Astrocyte of the spinal cord (primary cell): ENCODE results near the gene PRKCA.
A peak's percentile ranks its signal among the peaks of the same experiment; 100 is the strongest.
"Not testable (repeated sequence)": the region's sequence is repeated elsewhere in the genome, so short reads cannot be mapped to it uniquely, and the experiment has no call there.

Experiments
- DNase-seq: peaks from one replicate; pipeline ENCODE4 v3.0.0; 2011; ENCODE audit warnings: low read depth, low spot score
- H3K4me3 ChIP-seq: 2 replicates; pipeline ENCODE4 v1.5.1; 2011; ENCODE audit warnings: low read depth, mild to moderate bottlenecking, low read length, moderate library complexity
- in situ Hi-C: cut with HindIII; loops from 2 replicates; pipeline ENCODE4 v1.10.0; 2017; ENCODE audit warnings: low sequenced_read_pairs
- TF ChIP-seq, protein P1 (sequence below): IDR thresholded peaks from 2 replicates; pipeline ENCODE4 v1.5.1; 2012; ENCODE audit warnings: low read depth, mild to moderate bottlenecking, low read length, inconsistent platforms

Gene PRKCA

GRCh38 chr17:66317629-66318028 is 15.2 kb downstream of the PRKCA start:
- in situ Hi-C loops, result no loop called here
- no peak overlapping the region for H3K4me3 ChIP-seq
- DNase-seq, result peak; percentile 29
- TF ChIP-seq, protein P1, sequence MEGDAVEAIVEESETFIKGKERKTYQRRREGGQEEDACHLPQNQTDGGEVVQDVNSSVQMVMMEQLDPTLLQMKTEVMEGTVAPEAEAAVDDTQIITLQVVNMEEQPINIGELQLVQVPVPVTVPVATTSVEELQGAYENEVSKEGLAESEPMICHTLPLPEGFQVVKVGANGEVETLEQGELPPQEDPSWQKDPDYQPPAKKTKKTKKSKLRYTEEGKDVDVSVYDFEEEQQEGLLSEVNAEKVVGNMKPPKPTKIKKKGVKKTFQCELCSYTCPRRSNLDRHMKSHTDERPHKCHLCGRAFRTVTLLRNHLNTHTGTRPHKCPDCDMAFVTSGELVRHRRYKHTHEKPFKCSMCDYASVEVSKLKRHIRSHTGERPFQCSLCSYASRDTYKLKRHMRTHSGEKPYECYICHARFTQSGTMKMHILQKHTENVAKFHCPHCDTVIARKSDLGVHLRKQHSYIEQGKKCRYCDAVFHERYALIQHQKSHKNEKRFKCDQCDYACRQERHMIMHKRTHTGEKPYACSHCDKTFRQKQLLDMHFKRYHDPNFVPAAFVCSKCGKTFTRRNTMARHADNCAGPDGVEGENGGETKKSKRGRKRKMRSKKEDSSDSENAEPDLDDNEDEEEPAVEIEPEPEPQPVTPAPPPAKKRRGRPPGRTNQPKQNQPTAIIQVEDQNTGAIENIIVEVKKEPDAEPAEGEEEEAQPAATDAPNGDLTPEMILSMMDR, result no peak

DNA sequence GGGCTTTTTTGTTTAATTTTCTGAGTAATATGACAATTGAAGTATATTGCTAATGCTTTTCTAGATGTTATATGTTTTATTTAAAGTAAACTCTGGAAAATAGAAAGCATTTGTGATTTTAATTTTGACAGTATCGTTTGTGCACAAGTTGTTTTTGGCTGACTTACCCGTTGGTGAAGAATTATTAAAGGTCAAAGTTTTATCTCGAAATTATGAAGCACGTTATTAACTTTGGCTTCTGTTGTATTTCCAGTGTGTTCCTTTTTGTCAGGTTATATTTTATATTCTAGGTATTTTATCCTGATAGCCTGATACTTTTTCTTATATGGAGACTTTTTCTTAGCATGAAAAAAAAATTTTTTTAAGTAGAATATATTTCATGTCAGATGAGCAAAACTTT is 16.8 kb downstream of the PRKCA start:
- in situ Hi-C loops, result no loop called here
- TF ChIP-seq, protein P1, result no peak
- no peak overlapping the region for H3K4me3 ChIP-seq
- no peak for DNase-seq

DNA sequence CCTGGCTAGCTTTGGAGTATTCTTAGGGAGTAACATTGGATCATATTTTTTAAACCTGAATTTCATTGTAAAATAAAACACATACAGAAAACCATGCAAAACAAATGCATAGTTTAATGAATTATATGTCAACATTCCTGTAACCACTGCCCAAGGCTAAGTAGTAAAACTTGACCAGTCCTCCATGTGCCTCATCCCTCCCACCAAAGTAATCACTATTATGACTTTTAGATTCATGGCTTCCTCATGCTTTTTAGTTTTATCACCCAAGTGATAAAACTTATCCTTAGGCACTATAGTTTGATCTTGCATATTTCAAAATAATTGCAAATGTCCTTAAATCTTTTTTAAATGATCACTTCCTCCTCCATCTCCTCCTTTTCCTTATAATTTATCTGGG is 20.4 kb downstream of the PRKCA start:
- TF ChIP-seq, protein P1, result no peak
- in situ Hi-C loops, result no loop called here

DNA sequence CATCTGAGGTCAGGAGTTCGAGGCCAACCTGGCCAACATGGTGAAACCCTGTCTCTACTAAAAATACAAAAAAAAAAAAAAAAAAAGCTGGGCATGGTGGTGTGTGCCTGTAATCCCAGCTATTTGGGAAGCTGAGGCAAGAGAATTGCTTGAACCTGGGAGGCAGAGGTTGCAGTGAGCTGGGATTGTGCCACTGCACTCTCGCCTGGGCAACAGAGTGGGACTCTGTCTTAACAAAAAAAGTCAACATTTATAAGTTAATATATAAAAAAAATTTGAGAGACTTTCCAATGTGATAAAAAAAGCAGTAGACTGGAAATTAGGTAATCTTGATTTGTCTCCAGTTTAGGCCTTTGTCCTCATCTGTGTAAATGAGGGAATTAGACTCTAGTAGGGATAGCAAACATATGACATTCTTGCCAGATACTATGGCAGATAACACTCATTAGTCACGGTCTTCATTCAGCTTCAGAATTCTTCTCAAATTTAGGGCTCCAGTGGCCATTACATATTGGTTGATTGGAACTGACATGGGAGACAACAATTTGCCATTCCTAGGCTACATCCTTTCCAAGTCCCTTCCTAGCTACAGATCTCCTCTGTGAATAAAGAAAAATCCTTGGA is 22.1 kb downstream of the PRKCA start:
- in situ Hi-C loops, DNase-seq, H3K4me3 ChIP-seq: not testable (repeated sequence)

More for the DNA sequence above, 20.4 kb downstream of the PRKCA start:
- no peak overlapping the region for H3K4me3 ChIP-seq
- no peak for DNase-seq

- no peak overlapping the region for H3K4me3 ChIP-seq
- TF ChIP-seq, protein P1, result no peak
- in situ Hi-C loops, result no loop called here
- no peak for DNase-seq
These were observed 24.1 kb downstream of the PRKCA start for GRCh38 chr17:66326476-66327047.

GRCh38 chr17:66330646-66331037 is 28.2 kb downstream of the PRKCA start:
- DNase-seq, result peak; percentile 37
- TF ChIP-seq, protein P1, result no peak
- no peak overlapping the region for H3K4me3 ChIP-seq
- in situ Hi-C loops, result no loop called here

DNA sequence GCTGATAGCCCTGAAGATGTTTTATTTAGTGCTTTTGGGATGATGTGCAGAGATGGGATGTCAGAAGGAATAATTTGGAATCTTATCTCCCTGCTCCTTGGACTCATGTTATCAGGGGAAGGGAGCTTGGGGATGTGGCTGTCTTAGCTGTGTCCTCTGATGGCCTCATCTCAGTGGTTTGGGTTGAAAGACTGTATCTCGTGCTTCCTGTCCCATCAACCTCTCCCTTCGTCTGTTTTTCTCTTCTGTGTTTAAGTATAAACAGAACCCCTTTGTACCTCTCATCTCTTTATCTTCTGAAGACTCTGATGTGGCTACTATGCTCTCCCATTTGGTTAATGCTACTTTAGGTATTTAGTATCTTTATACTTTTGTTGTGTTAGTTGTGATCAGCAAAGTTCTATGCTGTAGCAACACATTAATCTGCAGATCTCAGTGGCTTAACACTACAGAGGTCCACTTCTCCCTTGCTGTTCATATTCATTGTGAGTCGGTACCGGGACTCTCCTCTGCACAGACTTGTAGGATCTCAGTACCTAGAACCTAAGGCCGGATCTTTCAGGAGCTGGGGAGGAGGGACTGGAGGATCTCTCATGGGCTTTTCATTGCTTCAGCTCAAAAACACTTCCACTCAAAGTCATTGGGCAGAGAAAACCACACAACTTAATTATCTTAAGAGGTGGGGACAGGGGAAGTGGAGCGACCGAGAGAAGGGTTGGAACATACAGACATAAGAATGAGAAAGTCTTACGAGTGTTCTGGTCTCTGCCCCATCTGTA is 28.8 kb downstream of the PRKCA start:
- H3K4me3 ChIP-seq, result no peak overlapping the region
- TF ChIP-seq, protein P1, result no peak
- in situ Hi-C loops, result no loop called here
- no peak for DNase-seq
